Gastrocnemius medialis (tissue), 4 donors: ENCODE measurements around the gene SLC6A20. TPM values are rescaled to one million over a fixed set of nuclear protein-coding genes. Genes with fewer than 3 reads are reported as not detected.

Experiments used
- ATAC-seq, 2 donors: fragments of 150-250 bp; one replicate each; pipeline ENCODE4 v1.9.1; 2016
- DNase-seq, 2 donors: peaks; one replicate each; pipeline ENCODE4 v3.0.0-alpha.2; 2019
- H3K27ac ChIP-seq, 4 donors: fragments of 200-600 bp; sonication (generic); 1 replicate in 1 of 4; 2 replicates in 3 of 4; pipeline ENCODE4 v1.5.1; 2016 to 2018; ENCODE audit warnings: mild to moderate bottlenecking in 2 of 4, moderate library complexity in 1 of 4
- H3K27me3 ChIP-seq, 3 donors: fragments of 200-600 bp; sonication (generic) in 2 of 3; 1 replicate in 1 of 3; 2 replicates in 2 of 3; pipeline versions ENCODE4 v1.5.1 to v1.6.0; 2016 to 2019; ENCODE audit warnings: mild to moderate bottlenecking in 1 of 3, moderate library complexity in 1 of 3
- H3K36me3 ChIP-seq, 2 donors: fragments of 200-600 bp; sonication (generic) in 1 of 2; one replicate each; pipeline ENCODE4 v1.5.1; 2017 to 2018
- H3K4me1 ChIP-seq, 2 donors: fragments of 200-600 bp; sonication (generic) in 1 of 2; one replicate each; pipeline ENCODE4 v1.5.1; 2016 to 2017; ENCODE audit warnings: mild to moderate bottlenecking in 2 of 2
- H3K4me3 ChIP-seq, 4 donors: fragments of 200-600 bp; sonication (generic) in 3 of 4; 1 replicate in 1 of 4; 2 replicates in 3 of 4; pipeline ENCODE4 v1.5.1; 2016 to 2019; ENCODE audit warnings: mild to moderate bottlenecking in 2 of 4
- H3K9me3 ChIP-seq, 3 donors: fragments of 200-600 bp; sonication (generic) in 2 of 3; 1 replicate in 1 of 3; 2 replicates in 2 of 3; pipeline ENCODE4 v1.5.1; 2016 to 2019
- POLR2A ChIP-seq, 2 donors: fragments of 450-650 bp; IDR thresholded peaks; one replicate each; pipeline ENCODE4 v1.6.1; 2017; ENCODE audit warnings: antibody characterized with exemption in 2 of 2, mild to moderate bottlenecking in 2 of 2, moderate library complexity in 2 of 2
- in situ Hi-C, 4 donors: fragments of 200-750 bp; cut with MboI; loops; one replicate each; pipeline versions ENCODE4 v1.15.0 to v1.8.0; 2017; ENCODE audit warnings: low sequenced_read_pairs in 4 of 4
- intact Hi-C: fragments of 100-400 bp; cut with DNase I; formaldehyde crosslinking; loops from one replicate; pipeline ENCODE4 v1.15.1; 2023; ENCODE audit warnings: low total_unique reads
- total RNA-seq, 4 donors: library from RNA; depleted of rRNA; stranded (reverse); fragments of >200 nt; gene quantifications; one replicate each; pipeline versions ENCODE4 v1.1.0 to v1.2.3, GENCODE V29; 2016
- TF ChIP-seq, protein P1 (sequence below), 5 experiments: fragments of 450-650 bp in 3 of 5; fragments of 200-600 bp in 2 of 5; sonication (generic) in 2 of 5; IDR thresholded peaks in 4 of 5; conservative IDR thresholded peaks in 1 of 5; 1 replicate in 4 of 5; 2 replicates in 1 of 5; pipeline ENCODE4 v1.5.1; 2016 to 2019; ENCODE audit warnings: antibody characterized with exemption in 5 of 5, mild to moderate bottlenecking in 3 of 5, moderate library complexity in 3 of 5

The SLC6A20 gene
- total RNA-seq, 4 donors from 2014 or later: 0.49 to 1.5 (median 0.64) TPM

GRCh38 chr3:45778761-45779201 lies 17.6 kb downstream of the SLC6A20 start:
- intact Hi-C loops: no loop called here
- peak; percentile 36 to 52 for ATAC-seq
- TF ChIP-seq, protein P1, sequence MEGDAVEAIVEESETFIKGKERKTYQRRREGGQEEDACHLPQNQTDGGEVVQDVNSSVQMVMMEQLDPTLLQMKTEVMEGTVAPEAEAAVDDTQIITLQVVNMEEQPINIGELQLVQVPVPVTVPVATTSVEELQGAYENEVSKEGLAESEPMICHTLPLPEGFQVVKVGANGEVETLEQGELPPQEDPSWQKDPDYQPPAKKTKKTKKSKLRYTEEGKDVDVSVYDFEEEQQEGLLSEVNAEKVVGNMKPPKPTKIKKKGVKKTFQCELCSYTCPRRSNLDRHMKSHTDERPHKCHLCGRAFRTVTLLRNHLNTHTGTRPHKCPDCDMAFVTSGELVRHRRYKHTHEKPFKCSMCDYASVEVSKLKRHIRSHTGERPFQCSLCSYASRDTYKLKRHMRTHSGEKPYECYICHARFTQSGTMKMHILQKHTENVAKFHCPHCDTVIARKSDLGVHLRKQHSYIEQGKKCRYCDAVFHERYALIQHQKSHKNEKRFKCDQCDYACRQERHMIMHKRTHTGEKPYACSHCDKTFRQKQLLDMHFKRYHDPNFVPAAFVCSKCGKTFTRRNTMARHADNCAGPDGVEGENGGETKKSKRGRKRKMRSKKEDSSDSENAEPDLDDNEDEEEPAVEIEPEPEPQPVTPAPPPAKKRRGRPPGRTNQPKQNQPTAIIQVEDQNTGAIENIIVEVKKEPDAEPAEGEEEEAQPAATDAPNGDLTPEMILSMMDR (IDR thresholded peaks at IDR 0.05 in 4 of 5, conservative IDR thresholded peaks at IDR 0.05 in 1 of 5): no peak
- TF ChIP-seq POLR2A (IDR thresholded peaks at IDR 0.05): no peak

GRCh38 chr3:45777746-45778386 lies 18.5 kb downstream of the SLC6A20 start:
- intact Hi-C loops: no loop called here
- no peak for DNase-seq
- TF ChIP-seq POLR2A (IDR thresholded peaks at IDR 0.05): no peak
- TF ChIP-seq, protein P1 (IDR thresholded peaks at IDR 0.05 in 4 of 5, conservative IDR thresholded peaks at IDR 0.05 in 1 of 5): no peak
- H3K27me3 ChIP-seq: no peaks in the 10 kb centered on the region
- ATAC-seq: no peak
- in situ Hi-C loops: no loop called here
- peaks cover 0 to 9% of the 10 kb centered on the region in 2 donors for H3K4me1 ChIP-seq
- H3K27ac ChIP-seq: no peak overlapping the region
- no peaks in the 10 kb centered on the region for H3K9me3 ChIP-seq
- H3K4me3 ChIP-seq: no peak overlapping the region
- H3K36me3 ChIP-seq: no peaks in the 10 kb centered on the region

More at GRCh38 chr3:45778761-45779201, 17.6 kb downstream of the SLC6A20 start:
- Histone ChIP-seq H3K36me3 (no peaks in the 10 kb centered on the region), H3K4me1 (peaks cover 0 to 9% of the 10 kb centered on the region in 2 donors), H3K27me3 (no peaks in the 10 kb centered on the region), H3K4me3 (no peak overlapping the region), H3K27ac (no peak overlapping the region), H3K9me3 (no peaks in the 10 kb centered on the region)
- no peak for DNase-seq
- in situ Hi-C loops: no loop called here

- H3K4me3 ChIP-seq: no peak overlapping the region
- TF ChIP-seq POLR2A (IDR thresholded peaks at IDR 0.05): no peak
- TF ChIP-seq, protein P1 (IDR thresholded peaks at IDR 0.05 in 4 of 5, conservative IDR thresholded peaks at IDR 0.05 in 1 of 5): no peak
- H3K4me1 ChIP-seq: peaks cover 0 to 9% of the 10 kb centered on the region in 2 donors
- in situ Hi-C loops: no loop called here
- no peaks in the 10 kb centered on the region for H3K27me3 ChIP-seq
- intact Hi-C loops: no loop called here
- DNase-seq (no peak), ATAC-seq (no peak)
- H3K9me3 ChIP-seq: no peaks in the 10 kb centered on the region
- no peak overlapping the region for H3K27ac ChIP-seq
- H3K36me3 ChIP-seq: no peaks in the 10 kb centered on the region
Observed at GRCh38 chr3:45777111-45777745, 19.1 kb downstream of the SLC6A20 start.

GRCh38 chr3:45776611-45777010 lies 19.7 kb downstream of the SLC6A20 start:
- intact Hi-C loops (no loop called here), in situ Hi-C loops (no loop called here)
- no peak overlapping the region for H3K4me3 ChIP-seq
- ATAC-seq (no peak), DNase-seq (no peak)
- TF ChIP-seq, protein P1 (IDR thresholded peaks at IDR 0.05 in 4 of 5, conservative IDR thresholded peaks at IDR 0.05 in 1 of 5): no peak
- TF ChIP-seq POLR2A (IDR thresholded peaks at IDR 0.05): no peak
- H3K27me3 ChIP-seq: no peaks in the 10 kb centered on the region
- no peaks in the 10 kb centered on the region for H3K36me3 ChIP-seq
- H3K9me3 ChIP-seq: no peaks in the 10 kb centered on the region
- no peak overlapping the region for H3K27ac ChIP-seq
- H3K4me1 ChIP-seq: peaks cover 0 to 9% of the 10 kb centered on the region in 2 donors
